ENCODE results near the gene HHIPL1.

The HHIPL1 gene

GRCh38 chr14:99679111-99679510, 34.2 kb downstream of the HHIPL1 start:
- Histone ChIP-seq H3F3A (ENCODE audit: control insufficient read depth, insufficient read depth) (no peaks in the 10 kb centered on the region), H3K79me2 (ENCODE audit: control insufficient read depth, low read length) (no peaks in the 10 kb centered on the region), H3K27ac (ENCODE audit: low read depth, low read length) (no peak overlapping the region), H3K36me3 (ENCODE audit: control insufficient read depth, low read length) (no peaks in the 10 kb centered on the region), H3K4me2 (ENCODE audit: low read length) (no peak overlapping the region), H3K27me3 (ENCODE audit: control insufficient read depth, low read length) (no peaks in the 10 kb centered on the region), H4K20me1 (ENCODE audit: control insufficient read depth, insufficient read depth, low read depth, low read length) (no peaks in the 10 kb centered on the region), H3K4me3 (ENCODE audit: low read length) (no peak overlapping the region), H3K9me3 (ENCODE audit: control insufficient read depth, insufficient read depth, low read length) (peaks cover 9% of the 10 kb centered on the region; the same call in 1 of the 2 replicates), H3K9me2 (replicated peaks; ENCODE audit: control insufficient read depth, low read length) (no peaks in the 10 kb centered on the region), H3K4me1 (ENCODE audit: control insufficient read depth, low read length) (peaks cover 7% of the 10 kb centered on the region)
- TF ChIP-seq CTCF (IDR thresholded peaks at IDR 0.05; ENCODE audit: low read depth, low read length, poor library complexity, severe bottlenecking) (no peak), EZH2phosphoT487 (IDR thresholded peaks at IDR 0.05; ENCODE audit: borderline replicate concordance, low read length) (no peak)

- Histone ChIP-seq H3K4me3 (ENCODE audit: low read length) (no peak overlapping the region), H3K27me3 (ENCODE audit: control insufficient read depth, low read length) (0 out of 2 replicates have a peak, but pooled peaks cover 1% of the 10 kb centered on the region), H3K4me2 (ENCODE audit: low read length) (no peak overlapping the region), H3K4me1 (ENCODE audit: control insufficient read depth, low read length) (peaks cover 10% of the 10 kb centered on the region), H3K27ac (ENCODE audit: low read depth, low read length) (no peak overlapping the region), H3K36me3 (ENCODE audit: control insufficient read depth, low read length) (no peaks in the 10 kb centered on the region), H3K9me2 (replicated peaks; ENCODE audit: control insufficient read depth, low read length) (no peaks in the 10 kb centered on the region), H3F3A (ENCODE audit: control insufficient read depth, insufficient read depth) (no peaks in the 10 kb centered on the region), H4K20me1 (ENCODE audit: control insufficient read depth, insufficient read depth, low read depth, low read length) (no peaks in the 10 kb centered on the region), H3K79me2 (ENCODE audit: control insufficient read depth, low read length) (no peaks in the 10 kb centered on the region), H3K9me3 (ENCODE audit: control insufficient read depth, insufficient read depth, low read length) (peaks cover 9% of the 10 kb centered on the region; the same call in 1 of the 2 replicates)
- TF ChIP-seq EZH2phosphoT487 (IDR thresholded peaks at IDR 0.05; ENCODE audit: borderline replicate concordance, low read length) (no peak), CTCF (IDR thresholded peaks at IDR 0.05; ENCODE audit: low read depth, low read length, poor library complexity, severe bottlenecking) (no peak)
Observed at GRCh38 chr14:99679543-99679942, 34.6 kb downstream of the HHIPL1 start.

DNA sequence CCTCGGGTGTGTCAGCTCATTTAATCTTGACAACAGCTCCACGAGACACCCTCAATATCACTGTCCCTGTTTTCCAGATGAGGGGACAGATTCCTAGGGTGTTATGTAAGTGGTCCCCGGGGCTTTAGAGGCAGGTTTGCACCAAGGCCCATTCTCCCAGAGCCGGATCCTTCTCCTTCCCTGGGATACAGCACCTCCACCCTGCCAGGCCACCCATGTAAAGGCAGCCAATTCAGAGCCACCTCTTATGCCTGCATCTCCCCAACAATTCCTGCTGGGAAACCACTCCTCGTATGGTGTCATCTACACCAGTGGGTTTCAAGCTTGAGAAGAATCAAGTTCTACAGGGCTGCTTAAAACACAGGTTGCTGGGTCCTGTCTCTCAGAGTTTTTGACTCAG, 35.1 kb downstream of the HHIPL1 start:
- H3F3A ChIP-seq (ENCODE audit: control insufficient read depth, insufficient read depth), result no peaks in the 10 kb centered on the region
- TF ChIP-seq CTCF (IDR thresholded peaks at IDR 0.05; ENCODE audit: low read depth, low read length, poor library complexity, severe bottlenecking) (no peak), EZH2phosphoT487 (IDR thresholded peaks at IDR 0.05; ENCODE audit: borderline replicate concordance, low read length) (no peak)

More for the DNA sequence above, 35.1 kb downstream of the HHIPL1 start:
- H3K36me3 ChIP-seq (ENCODE audit: control insufficient read depth, low read length), result no peaks in the 10 kb centered on the region
- no peaks in the 10 kb centered on the region for H3K79me2 ChIP-seq (ENCODE audit: control insufficient read depth, low read length)
- H3K9me2 ChIP-seq (replicated peaks; ENCODE audit: control insufficient read depth, low read length), result no peaks in the 10 kb centered on the region
- no peak overlapping the region for H3K27ac ChIP-seq (ENCODE audit: low read depth, low read length)
- 0 out of 2 replicates have a peak, but pooled peaks cover 4% of the 10 kb centered on the region for H3K27me3 ChIP-seq (ENCODE audit: control insufficient read depth, low read length)
- H3K4me3 ChIP-seq (ENCODE audit: low read length), result no peak overlapping the region
- H3K4me2 ChIP-seq (ENCODE audit: low read length), result no peak overlapping the region
- H3K4me1 ChIP-seq (ENCODE audit: control insufficient read depth, low read length), result peaks cover 13% of the 10 kb centered on the region
- peaks cover 9% of the 10 kb centered on the region; the same call in 1 of the 2 replicates for H3K9me3 ChIP-seq (ENCODE audit: control insufficient read depth, insufficient read depth, low read length)
- H4K20me1 ChIP-seq (ENCODE audit: control insufficient read depth, insufficient read depth, low read depth, low read length), result no peaks in the 10 kb centered on the region

Data from DOHH2 (cell line).